SK-N-MC (cell line): Measurements from ENCODE around the gene FBXL4.

Experiments used
- EZH2 ChIP-seq: fragments of 200-600 bp; sonication (generic); IDR thresholded peaks from one replicate; pipeline ENCODE4 v1.6.1; 2017; ENCODE audit warnings: antibody characterized with exemption
- FOXP2 ChIP-seq: optimal IDR thresholded peaks from 2 replicates; pipeline ENCODE3; 2011; ENCODE audit warnings: mild to moderate bottlenecking, moderate library complexity; ENCODE audit not compliant: insufficient read depth; ENCODE audit errors: extremely low read length, control extremely low read depth
- POLR2AphosphoS5 ChIP-seq: IDR thresholded peaks from 2 replicates; pipeline ENCODE4 v1.6.1; 2012; ENCODE audit warnings: mild to moderate bottlenecking, low read depth, low read length, borderline replicate concordance

DNA sequence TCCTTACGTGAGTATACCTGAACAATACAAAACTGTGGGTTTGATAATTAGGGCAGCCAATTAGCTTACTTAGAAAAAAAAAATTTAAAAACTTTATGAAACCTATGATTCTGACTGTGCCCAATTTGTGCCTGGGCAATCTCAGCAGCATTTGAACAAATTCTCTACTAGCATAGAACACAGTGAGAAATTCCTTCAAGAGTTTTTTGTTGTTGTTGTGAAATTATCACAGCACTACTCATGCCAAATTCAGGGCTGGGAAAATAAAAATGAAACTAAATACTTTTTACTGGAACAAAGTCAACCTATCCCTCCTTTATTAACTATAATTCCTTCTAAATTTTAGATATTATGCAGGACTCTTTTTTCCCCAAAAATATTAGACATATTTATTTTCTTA is 70.5 kb downstream of the FBXL4 start:
- no peak for TF ChIP-seq POLR2AphosphoS5
- TF ChIP-seq EZH2, result no peak
- TF ChIP-seq FOXP2, result no peak
